ENCODE results near the gene NPTX1. TPM values are rescaled to one million over a fixed set of nuclear protein-coding genes. Genes with fewer than 3 reads are reported as not detected.

Gene NPTX1
- total and polyA plus RNA-seq, 2 of the 13 experiments (the other 11 are each of a cell fraction or from before 2014, with no cell fraction given): 0.01 TPM; not detected in 1

- TF ChIP-seq ZNF678 (CRISPR knock-in tag; IDR thresholded peaks at IDR 0.05): peak; percentile 99
- TF ChIP-seq STAT5B (CRISPR knock-in tag; IDR thresholded peaks at IDR 0.05): peak; percentile 37; the same call in 1 of the 2 replicates
- no peak for TF ChIP-seq ZBTB44 (CRISPR knock-in tag; IDR thresholded peaks at IDR 0.05)
- TF ChIP-seq ZNF547 (CRISPR knock-in tag; IDR thresholded peaks at IDR 0.05): peak; percentile 93
- TF ChIP-seq ZNF276 (CRISPR knock-in tag; IDR thresholded peaks at IDR 0.05; ENCODE audit: low read depth): 0 out of 2 replicates have a peak, but pooled peaks have one; percentile 60
- TF ChIP-seq DR1 (CRISPR knock-in tag; IDR thresholded peaks at IDR 0.05): peak; percentile 84
- peak; percentile 82 for TF ChIP-seq DBP (CRISPR knock-in tag; IDR thresholded peaks at IDR 0.05; ENCODE audit: not compliant biosample characterization)
- peak; percentile 26 for TF ChIP-seq XRCC5 (optimal IDR thresholded peaks at IDR 0.05; ENCODE audit: low read length)
- TF ChIP-seq GLI4 (CRISPR knock-in tag; IDR thresholded peaks at IDR 0.05; ENCODE audit: borderline replicate concordance): 0 out of 2 replicates have a peak, but pooled peaks have one; percentile 80
- TF ChIP-seq ZNF224 (CRISPR knock-in tag; IDR thresholded peaks at IDR 0.05): peak; percentile 67
- peak; percentile 92 for TF ChIP-seq MTF1 (CRISPR knock-in tag; IDR thresholded peaks at IDR 0.05)
- peak; percentile 88 for TF ChIP-seq NFKB2 (CRISPR knock-in tag; IDR thresholded peaks at IDR 0.05; ENCODE audit: borderline replicate concordance)
- TF ChIP-seq SKIL (CRISPR knock-in tag; IDR thresholded peaks at IDR 0.05; ENCODE audit: borderline replicate concordance): peak; percentile 57; the same call in 1 of the 2 replicates
- TF ChIP-seq ZNF644 (CRISPR knock-in tag; IDR thresholded peaks at IDR 0.05; ENCODE audit: low read depth): no peak
- TF ChIP-seq ZNF432 (CRISPR knock-in tag; IDR thresholded peaks at IDR 0.05; ENCODE audit: borderline replicate concordance): no peak
- TF ChIP-seq ZNF574 (CRISPR knock-in tag; IDR thresholded peaks at IDR 0.05): peak; percentile 67
- peak; percentile 99 for TF ChIP-seq LBX2 (CRISPR knock-in tag; IDR thresholded peaks at IDR 0.05; ENCODE audit: borderline replicate concordance)
Measured at GRCh38 chr17:80454557-80455335, 21.7 kb downstream of the NPTX1 start (continued).
